ENCODE measurements around the gene HOXB6. TPM values are rescaled to one million over a fixed set of nuclear protein-coding genes. Genes with fewer than 3 reads are reported as not detected.

The HOXB6 gene
- total and polyA plus RNA-seq, 2 experiments from 2014 or later: 0.12 TPM; not detected in 1

- Histone ChIP-seq H3K27ac (no peak overlapping the region), H3K9me3 (ENCODE audit: low read depth) (no peaks in the 10 kb centered on the region)
Observed at GRCh38 chr17:48600244-48601098, 4.3 kb downstream of the HOXB6 start.

GRCh38 chr17:48599354-48599753, 5.4 kb downstream of the HOXB6 start:
- Histone ChIP-seq H3K4me3 (no peak overlapping the region), H3K36me3 (no peaks in the 10 kb centered on the region), H3K4me1 (ENCODE audit: low read depth) (no peaks in the 10 kb centered on the region), H3K27me3 (peaks cover 100% of the 10 kb centered on the region), H3K27ac (no peak overlapping the region), H3K9me3 (ENCODE audit: low read depth) (no peaks in the 10 kb centered on the region)
- no peak for DNase-seq (ENCODE audit: low read depth in 1 of 2, low spot score in 1 of 2)
- TF ChIP-seq CTCF (IDR thresholded peaks at IDR 0.05; ENCODE audit: low read depth, low read length): no peak

More at GRCh38 chr17:48600244-48601098, 4.3 kb downstream of the HOXB6 start:
- Histone ChIP-seq H3K36me3 (no peaks in the 10 kb centered on the region), H3K27me3 (peaks cover 100% of the 10 kb centered on the region), H3K4me1 (ENCODE audit: low read depth) (no peaks in the 10 kb centered on the region), H3K4me3 (no peak overlapping the region)
- TF ChIP-seq CTCF (IDR thresholded peaks at IDR 0.05; ENCODE audit: low read depth, low read length): no peak
- DNase-seq (ENCODE audit: low read depth in 1 of 2, low spot score in 1 of 2): no peak

GRCh38 chr17:48598736-48599135, 6.0 kb downstream of the HOXB6 start:
- no peak for TF ChIP-seq CTCF (IDR thresholded peaks at IDR 0.05; ENCODE audit: low read depth, low read length)
- H3K36me3 ChIP-seq: no peaks in the 10 kb centered on the region
- H3K27ac ChIP-seq: no peak overlapping the region
- H3K4me3 ChIP-seq: no peak overlapping the region
- H3K27me3 ChIP-seq: peaks cover 100% of the 10 kb centered on the region
- no peaks in the 10 kb centered on the region for H3K9me3 ChIP-seq (ENCODE audit: low read depth)
- H3K4me1 ChIP-seq (ENCODE audit: low read depth): no peaks in the 10 kb centered on the region
- DNase-seq (ENCODE audit: low read depth in 1 of 2, low spot score in 1 of 2): no peak

- TF ChIP-seq CTCF (IDR thresholded peaks at IDR 0.05; ENCODE audit: low read depth, low read length): no peak
- H3K27ac ChIP-seq: no peak overlapping the region
- DNase-seq (ENCODE audit: low read depth in 1 of 2, low spot score in 1 of 2): no peak
- H3K9me3 ChIP-seq (ENCODE audit: low read depth): no peaks in the 10 kb centered on the region
- peak overlapping the region; percentile 25 for H3K4me3 ChIP-seq
- peaks cover 100% of the 10 kb centered on the region for H3K27me3 ChIP-seq
- no peaks in the 10 kb centered on the region for H3K4me1 ChIP-seq (ENCODE audit: low read depth)
- no peaks in the 10 kb centered on the region for H3K36me3 ChIP-seq
Observed at GRCh38 chr17:48597778-48598631, 6.8 kb downstream of the HOXB6 start.

GRCh38 chr17:48597528-48597777, 7.3 kb downstream of the HOXB6 start:
- Histone ChIP-seq H3K36me3 (no peaks in the 10 kb centered on the region), H3K27ac (no peak overlapping the region), H3K27me3 (peaks cover 100% of the 10 kb centered on the region), H3K4me3 (peak overlapping the region; percentile 25), H3K4me1 (ENCODE audit: low read depth) (no peaks in the 10 kb centered on the region), H3K9me3 (ENCODE audit: low read depth) (no peaks in the 10 kb centered on the region)
- TF ChIP-seq CTCF (IDR thresholded peaks at IDR 0.05; ENCODE audit: low read depth, low read length): no peak
- DNase-seq (ENCODE audit: low read depth in 1 of 2, low spot score in 1 of 2): no peak

All from cardiac muscle cell (in vitro differentiated cells and primary cell).